ENCODE measurements around the gene NAIF1.

GRCh38 chr9:128026255-128026772 lies 40.8 kb downstream of the NAIF1 start:
- TF ChIP-seq CTCF (IDR thresholded peaks at IDR 0.05 in 8 of 11, conservative IDR thresholded peaks at IDR 0.05 in 3 of 11) (no peak), POLR2A (IDR thresholded peaks at IDR 0.05) (peak in 1 of 3 donors; percentile 43), POLR2AphosphoS5 (IDR thresholded peaks at IDR 0.05) (peak; percentile 76 to 95 (median 89))

Measured in spleen (tissue), 7 donors.